ENCODE results near the gene REELD1. TPM values are rescaled to one million over a fixed set of nuclear protein-coding genes. Genes with fewer than 3 reads are reported as not detected.

The REELD1 gene
- total and polyA plus RNA-seq, 2 donors from 2014 or later = 0.58 to 0.66 TPM

GRCh38 chr4:146255463-146255862 is 41.1 kb downstream of the REELD1 start:
- H3K27ac ChIP-seq (ENCODE audit: low read depth in 2 of 2, low read length in 2 of 2) = no peak overlapping the region
- TF ChIP-seq CTCF (IDR thresholded peaks at IDR 0.05; ENCODE audit: borderline replicate concordance, extremely low read depth, insufficient read depth) = no peak
- no peak for FAIRE-seq

GRCh38 chr4:146255874-146256273 is 41.5 kb downstream of the REELD1 start:
- TF ChIP-seq CTCF (IDR thresholded peaks at IDR 0.05; ENCODE audit: borderline replicate concordance, extremely low read depth, insufficient read depth) = no peak
- H3K9ac ChIP-seq (ENCODE audit: low read length in 3 of 3) = no peak overlapping the region
- intact Hi-C loops (cut with DNase I) = no loop called here
- FAIRE-seq (no peak), DNase-seq (no peak)
- no peaks in the 10 kb centered on the region for H3K4me1 ChIP-seq (ENCODE audit: control insufficient read depth in 2 of 3, insufficient read depth in 2 of 3, low read depth in 1 of 3, low read length in 3 of 3)
- no peaks in the 10 kb centered on the region for H3K27me3 ChIP-seq (ENCODE audit: control insufficient read depth, insufficient read depth, low read length)
- H3K27ac ChIP-seq (ENCODE audit: low read depth in 2 of 2, low read length in 2 of 2) = no peak overlapping the region
- H3K36me3 ChIP-seq (ENCODE audit: control insufficient read depth in 2 of 3, insufficient read depth in 3 of 3, low read length in 3 of 3) = no peaks in the 10 kb centered on the region
- H3K4me3 ChIP-seq (ENCODE audit: low read length in 3 of 3) = no peak overlapping the region
- H3K9me3 ChIP-seq (ENCODE audit: control insufficient read depth in 2 of 3, insufficient read depth in 1 of 3, low read length in 3 of 3) = no peaks in the 10 kb centered on the region

More at GRCh38 chr4:146255463-146255862, 41.1 kb downstream of the REELD1 start:
- intact Hi-C loops (cut with DNase I) = no loop called here
- H3K27me3 ChIP-seq (ENCODE audit: control insufficient read depth, insufficient read depth, low read length) = no peaks in the 10 kb centered on the region
- DNase-seq = no peak
- H3K4me3 ChIP-seq (ENCODE audit: low read length in 3 of 3) = no peak overlapping the region
- H3K9me3 ChIP-seq (ENCODE audit: control insufficient read depth in 2 of 3, insufficient read depth in 1 of 3, low read length in 3 of 3) = no peaks in the 10 kb centered on the region
- no peaks in the 10 kb centered on the region for H3K4me1 ChIP-seq (ENCODE audit: control insufficient read depth in 2 of 3, insufficient read depth in 2 of 3, low read depth in 1 of 3, low read length in 3 of 3)
- no peaks in the 10 kb centered on the region for H3K36me3 ChIP-seq (ENCODE audit: control insufficient read depth in 2 of 3, insufficient read depth in 3 of 3, low read length in 3 of 3)
- no peak overlapping the region for H3K9ac ChIP-seq (ENCODE audit: low read length in 3 of 3)

DNA sequence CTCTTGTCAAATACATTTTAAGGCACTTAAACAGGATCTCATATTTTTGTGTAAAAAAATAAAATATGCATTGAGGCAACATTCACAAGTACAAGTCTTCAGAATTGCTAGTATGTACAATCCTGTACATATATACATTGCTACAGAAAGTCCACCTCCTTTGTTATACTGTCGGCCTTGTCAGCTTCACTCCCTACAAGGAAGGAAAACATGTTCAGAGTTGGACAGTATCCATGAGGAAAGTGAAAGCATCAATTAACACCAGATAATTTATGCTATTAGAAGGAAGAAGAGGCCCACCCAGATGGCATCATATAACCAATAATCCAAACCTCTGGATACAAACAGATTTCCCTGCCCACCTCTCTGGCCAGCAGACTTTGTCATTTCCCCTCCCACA is 42.0 kb downstream of the REELD1 start:
- no peaks in the 10 kb centered on the region for H3K9me3 ChIP-seq (ENCODE audit: control insufficient read depth in 2 of 3, insufficient read depth in 1 of 3, low read length in 3 of 3)
- intact Hi-C loops (cut with DNase I) = no loop called here
- H3K4me1 ChIP-seq (ENCODE audit: control insufficient read depth in 2 of 3, insufficient read depth in 2 of 3, low read depth in 1 of 3, low read length in 3 of 3) = no peaks in the 10 kb centered on the region
- H3K4me3 ChIP-seq (ENCODE audit: low read length in 3 of 3) = no peak overlapping the region
- no peak for FAIRE-seq
- no peaks in the 10 kb centered on the region for H3K36me3 ChIP-seq (ENCODE audit: control insufficient read depth in 2 of 3, insufficient read depth in 3 of 3, low read length in 3 of 3)
- no peaks in the 10 kb centered on the region for H3K27me3 ChIP-seq (ENCODE audit: control insufficient read depth, insufficient read depth, low read length)
- no peak for DNase-seq
- no peak overlapping the region for H3K9ac ChIP-seq (ENCODE audit: low read length in 3 of 3)
- no peak overlapping the region for H3K27ac ChIP-seq (ENCODE audit: low read depth in 2 of 2, low read length in 2 of 2)
- no peak for TF ChIP-seq CTCF (IDR thresholded peaks at IDR 0.05; ENCODE audit: borderline replicate concordance, extremely low read depth, insufficient read depth)

DNA sequence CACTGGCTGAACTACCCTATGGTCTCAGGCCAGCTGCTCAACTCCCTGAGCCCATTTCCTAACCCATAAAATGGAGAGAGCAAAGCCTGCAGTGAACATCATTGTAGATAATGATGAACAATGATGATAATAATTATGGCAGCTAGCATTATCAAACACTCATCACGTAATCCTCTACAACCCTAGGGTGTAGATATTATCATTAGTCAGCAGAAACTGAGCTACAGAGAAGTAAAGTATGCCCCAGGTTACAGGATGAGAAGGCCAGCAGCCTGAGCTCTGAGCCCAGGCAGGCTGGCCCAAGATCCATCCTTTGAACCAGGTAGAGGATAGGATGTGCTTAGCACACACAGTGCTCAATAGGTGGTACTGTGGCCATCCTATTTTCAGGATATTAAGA is 43.2 kb downstream of the REELD1 start:
- intact Hi-C loops (cut with DNase I) = no loop called here
- Histone ChIP-seq H3K27me3 (ENCODE audit: control insufficient read depth, insufficient read depth, low read length) (no peaks in the 10 kb centered on the region), H3K9ac (ENCODE audit: low read length in 3 of 3) (no peak overlapping the region), H3K27ac (ENCODE audit: low read depth in 2 of 2, low read length in 2 of 2) (no peak overlapping the region), H3K9me3 (ENCODE audit: control insufficient read depth in 2 of 3, insufficient read depth in 1 of 3, low read length in 3 of 3) (no peaks in the 10 kb centered on the region), H3K36me3 (ENCODE audit: control insufficient read depth in 2 of 3, insufficient read depth in 3 of 3, low read length in 3 of 3) (peaks cover 0 to under 1% (median 0%) of the 10 kb centered on the region in 3 donors), H3K4me1 (ENCODE audit: control insufficient read depth in 2 of 3, insufficient read depth in 2 of 3, low read depth in 1 of 3, low read length in 3 of 3) (no peaks in the 10 kb centered on the region), H3K4me3 (ENCODE audit: low read length in 3 of 3) (no peak overlapping the region)
- TF ChIP-seq CTCF (IDR thresholded peaks at IDR 0.05; ENCODE audit: borderline replicate concordance, extremely low read depth, insufficient read depth) = no peak
- FAIRE-seq (no peak), DNase-seq (no peak)
